Activated gamma-delta T cell (primary cell): ENCODE measurements around the gene OOSP3.

Experiments used
- DNase-seq: peaks from one replicate; lab custom pipeline; 2025; lab: John Stamatoyannopoulos, UW

Gene OOSP3

DNA sequence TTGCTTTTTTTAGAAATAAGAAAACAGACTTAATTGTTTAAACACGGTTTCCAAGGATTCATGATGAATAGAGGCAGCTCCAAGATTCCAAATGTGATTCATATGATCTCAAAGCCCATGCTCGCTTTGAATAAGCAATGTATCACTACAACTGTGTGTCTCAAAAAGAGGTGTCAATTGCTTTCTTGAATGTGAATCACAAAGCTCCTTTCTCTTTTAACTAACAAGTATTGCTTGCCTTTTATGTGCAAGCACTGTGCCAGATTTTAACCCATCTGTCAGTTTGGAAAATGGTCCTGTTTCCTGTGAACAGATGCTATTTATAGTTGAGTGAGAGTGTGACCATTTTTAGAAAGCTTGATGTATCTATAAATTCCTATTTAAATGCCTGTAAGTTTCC lies 66.1 kb downstream of the OOSP3 start:
- DNase-seq = no peak
